ENCODE data around the gene CORIN.
A peak's percentile ranks its signal among the peaks of the same experiment; 100 is the strongest.

CORIN gene

GRCh38 chr4:47836641-47837093 is 1.2 kb downstream of the CORIN start:
- DNase-seq (ENCODE audit: insufficient read length, low spot score) = no peak
- TF ChIP-seq CTCF (IDR thresholded peaks at IDR 0.05; ENCODE audit: insufficient read depth, missing control alignments) = peak; percentile 71
- FAIRE-seq = no peak

- TF ChIP-seq CTCF (IDR thresholded peaks at IDR 0.05; ENCODE audit: insufficient read depth, missing control alignments) = no peak
- DNase-seq (ENCODE audit: insufficient read length, low spot score) = no peak
- FAIRE-seq = no peak
Measured at GRCh38 chr4:47835494-47835893, 2.4 kb downstream of the CORIN start.

- FAIRE-seq (no peak), DNase-seq (ENCODE audit: insufficient read length, low spot score) (no peak)
- TF ChIP-seq CTCF (IDR thresholded peaks at IDR 0.05; ENCODE audit: insufficient read depth, missing control alignments) = no peak
Measured at GRCh38 chr4:47831026-47831679, 6.7 kb downstream of the CORIN start.

- no peak for FAIRE-seq
- no peak for DNase-seq (ENCODE audit: insufficient read length, low spot score)
- TF ChIP-seq CTCF (IDR thresholded peaks at IDR 0.05; ENCODE audit: insufficient read depth, missing control alignments) = no peak
Measured at GRCh38 chr4:47830265-47831025, 7.4 kb downstream of the CORIN start.

GRCh38 chr4:47829438-47829837 is 8.4 kb downstream of the CORIN start:
- FAIRE-seq (no peak), DNase-seq (ENCODE audit: insufficient read length, low spot score) (no peak)
- TF ChIP-seq CTCF (IDR thresholded peaks at IDR 0.05; ENCODE audit: insufficient read depth, missing control alignments) = no peak

GRCh38 chr4:47827343-47828047 is 10.4 kb downstream of the CORIN start:
- TF ChIP-seq CTCF (IDR thresholded peaks at IDR 0.05; ENCODE audit: insufficient read depth, missing control alignments) = no peak
- no peak for FAIRE-seq
- DNase-seq (ENCODE audit: insufficient read length, low spot score) = no peak
